ENCODE results near the gene TXNIP.

The TXNIP gene

GRCh38 chr1:145946477-145946986 lies 49.8 kb downstream of the TXNIP start:
- no peak for DNase-seq

GRCh38 chr1:145944532-145944931 lies 51.8 kb downstream of the TXNIP start:
- no peak for DNase-seq

- DNase-seq, result no peak
Observed at GRCh38 chr1:145942871-145943270, 53.5 kb downstream of the TXNIP start.
